HL-60 (cell line): ENCODE measurements around the gene TM6SF1.

Experiments
- GABPA ChIP-seq: IDR thresholded peaks from 2 replicates; pipeline ENCODE4 v1.6.1; 2012; ENCODE audit warnings: low read depth
- REST ChIP-seq: IDR thresholded peaks from 2 replicates; pipeline ENCODE4 v1.6.1; 2012; ENCODE audit warnings: low read depth; ENCODE audit not compliant: insufficient replicate concordance
- TF ChIP-seq, protein P1 (sequence below): IDR thresholded peaks from one replicate; pipeline ENCODE4 v1.5.1; 2011; ENCODE audit warnings: low read length, control low read depth, inconsistent platforms; ENCODE audit not compliant: insufficient read depth

GRCh38 chr15:83112233-83112955, 4.9 kb downstream of the TM6SF1 start:
- TF ChIP-seq, protein P1, sequence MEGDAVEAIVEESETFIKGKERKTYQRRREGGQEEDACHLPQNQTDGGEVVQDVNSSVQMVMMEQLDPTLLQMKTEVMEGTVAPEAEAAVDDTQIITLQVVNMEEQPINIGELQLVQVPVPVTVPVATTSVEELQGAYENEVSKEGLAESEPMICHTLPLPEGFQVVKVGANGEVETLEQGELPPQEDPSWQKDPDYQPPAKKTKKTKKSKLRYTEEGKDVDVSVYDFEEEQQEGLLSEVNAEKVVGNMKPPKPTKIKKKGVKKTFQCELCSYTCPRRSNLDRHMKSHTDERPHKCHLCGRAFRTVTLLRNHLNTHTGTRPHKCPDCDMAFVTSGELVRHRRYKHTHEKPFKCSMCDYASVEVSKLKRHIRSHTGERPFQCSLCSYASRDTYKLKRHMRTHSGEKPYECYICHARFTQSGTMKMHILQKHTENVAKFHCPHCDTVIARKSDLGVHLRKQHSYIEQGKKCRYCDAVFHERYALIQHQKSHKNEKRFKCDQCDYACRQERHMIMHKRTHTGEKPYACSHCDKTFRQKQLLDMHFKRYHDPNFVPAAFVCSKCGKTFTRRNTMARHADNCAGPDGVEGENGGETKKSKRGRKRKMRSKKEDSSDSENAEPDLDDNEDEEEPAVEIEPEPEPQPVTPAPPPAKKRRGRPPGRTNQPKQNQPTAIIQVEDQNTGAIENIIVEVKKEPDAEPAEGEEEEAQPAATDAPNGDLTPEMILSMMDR = no peak
- TF ChIP-seq REST = no peak
- no peak for TF ChIP-seq GABPA
